T-helper 2 cell treated with Interferon-gamma antibody and Interleukin-4, amounts not matched to agents 5 μg/mL and 100 μg/mL, for 36 hours (primary cell): ENCODE results near the gene TRPV6.

ENCODE experiments used
- DNase-seq: peaks from one replicate; pipeline ENCODE4 v3.0.0; 2021; ENCODE audit warnings: low spot score
- H3K27ac Mint-ChIP-seq: one replicate; pipeline ENCODE4 v1.8.0; 2021; ENCODE audit warnings: mild to moderate bottlenecking, mixed read lengths
- H3K27me3 Mint-ChIP-seq: one replicate; pipeline ENCODE4 v1.8.0; 2021; ENCODE audit warnings: low read depth, mixed read lengths
- H3K36me3 Mint-ChIP-seq: one replicate; pipeline ENCODE4 v1.8.0; 2021; ENCODE audit warnings: low read depth, mixed read lengths
- H3K4me1 Mint-ChIP-seq: one replicate; pipeline ENCODE4 v1.8.0; 2021; ENCODE audit warnings: low read depth, mixed read lengths
- H3K4me3 Mint-ChIP-seq: one replicate; pipeline ENCODE4 v1.8.0; 2022; ENCODE audit warnings: mild to moderate bottlenecking, moderate library complexity, mixed read lengths
- H3K9me3 Mint-ChIP-seq: one replicate; pipeline ENCODE4 v1.8.0; 2021; ENCODE audit warnings: mixed read lengths

TRPV6 gene

DNA sequence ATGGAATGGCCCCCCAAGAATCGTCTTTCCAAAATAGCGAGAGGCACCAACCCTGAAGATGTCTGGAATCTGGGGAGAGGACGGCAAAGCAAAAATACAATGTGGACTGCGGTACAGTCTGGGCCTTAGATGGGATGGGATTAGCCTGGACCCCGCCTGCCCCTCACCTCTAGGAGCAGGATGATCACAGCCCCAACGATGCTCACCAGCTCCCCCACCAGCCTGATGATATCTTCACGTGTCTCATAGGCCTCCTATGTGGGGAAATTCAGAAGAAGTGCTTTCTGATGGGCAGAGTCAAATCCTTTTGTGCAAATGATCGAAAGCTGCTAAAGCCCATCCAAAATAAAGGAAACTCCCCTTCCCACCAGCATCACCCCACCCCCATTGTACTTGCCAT, 29.8 kb upstream of the TRPV6 start:
- no peaks in the 10 kb centered on the region for H3K4me1 Mint-ChIP-seq
- DNase-seq, result no peak
- no peaks in the 10 kb centered on the region for H3K9me3 Mint-ChIP-seq
- H3K36me3 Mint-ChIP-seq, result no peaks in the 10 kb centered on the region
- H3K4me3 Mint-ChIP-seq, result no peak overlapping the region
- no peak overlapping the region for H3K27ac Mint-ChIP-seq
- H3K27me3 Mint-ChIP-seq, result peaks cover 9% of the 10 kb centered on the region

DNA sequence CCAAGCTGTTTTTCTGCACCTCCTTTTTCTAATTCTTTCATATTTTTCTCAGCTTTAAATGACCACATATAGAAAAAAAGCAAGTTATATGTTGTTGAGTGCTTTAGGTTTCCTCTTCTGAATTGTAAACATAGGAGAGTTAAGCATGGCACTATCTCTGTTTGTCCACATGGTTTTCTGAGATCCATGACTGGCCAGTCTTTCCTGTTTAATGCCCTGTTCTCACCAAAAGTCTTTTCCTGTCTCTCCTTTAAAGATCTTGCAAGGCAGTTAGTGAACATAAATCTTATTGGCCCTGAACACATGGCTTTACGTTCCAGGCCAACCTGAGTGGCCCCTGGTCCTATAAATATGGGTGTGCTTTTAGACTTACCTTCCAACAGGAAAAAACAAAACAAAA, 28.6 kb upstream of the TRPV6 start:
- Mint-ChIP-seq H3K27me3 (peaks cover 11% of the 10 kb centered on the region), H3K27ac (no peak overlapping the region), H3K4me1 (no peaks in the 10 kb centered on the region), H3K4me3 (no peak overlapping the region), H3K9me3 (no peaks in the 10 kb centered on the region), H3K36me3 (no peaks in the 10 kb centered on the region)
- no peak for DNase-seq

DNA sequence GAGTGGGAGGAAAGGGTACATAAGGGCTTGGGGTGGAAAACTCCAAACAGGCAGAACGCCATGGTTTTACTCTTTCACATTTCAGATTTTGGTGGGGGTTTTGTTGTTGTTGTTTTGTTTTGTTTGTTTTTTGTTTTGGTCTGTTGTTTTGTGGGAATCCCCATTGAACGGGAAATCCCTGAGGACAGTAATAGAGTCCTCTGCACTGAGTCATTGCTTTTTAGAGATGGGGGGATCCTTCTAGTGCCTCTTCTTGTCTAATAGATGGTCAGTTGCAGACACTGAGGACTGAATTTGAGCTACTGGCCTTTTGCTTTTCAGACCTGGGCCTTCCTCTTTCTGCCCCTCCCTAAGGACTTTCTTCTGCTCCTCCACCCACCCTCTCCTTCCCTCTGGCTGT, 28.0 kb upstream of the TRPV6 start:
- Mint-ChIP-seq H3K36me3 (no peaks in the 10 kb centered on the region), H3K27me3 (peaks cover 8% of the 10 kb centered on the region), H3K4me1 (no peaks in the 10 kb centered on the region), H3K9me3 (no peaks in the 10 kb centered on the region), H3K27ac (no peak overlapping the region), H3K4me3 (no peak overlapping the region)
- no peak for DNase-seq

DNA sequence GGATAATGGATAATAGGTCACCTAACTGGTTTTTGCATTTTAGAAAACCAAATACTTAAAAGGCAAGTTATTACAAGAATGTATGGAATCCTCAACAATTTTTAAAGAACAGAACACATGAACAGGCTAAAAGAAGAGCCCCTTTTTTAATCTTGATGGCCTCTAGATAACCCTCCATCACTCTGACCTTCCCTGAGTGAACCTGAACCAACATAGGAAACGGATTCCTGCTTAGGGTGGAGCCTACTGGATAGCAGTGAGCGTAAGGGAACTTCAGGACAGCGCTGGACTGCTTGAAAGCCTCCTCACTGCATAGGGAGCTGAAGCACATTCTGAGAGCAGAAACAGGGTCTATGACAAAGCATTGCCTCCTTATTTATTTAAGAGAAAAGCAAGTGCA, 27.5 kb upstream of the TRPV6 start:
- Mint-ChIP-seq H3K9me3 (no peaks in the 10 kb centered on the region), H3K27me3 (peaks cover 5% of the 10 kb centered on the region), H3K4me3 (no peak overlapping the region), H3K4me1 (no peaks in the 10 kb centered on the region), H3K27ac (no peak overlapping the region), H3K36me3 (no peaks in the 10 kb centered on the region)
- no peak for DNase-seq

DNA sequence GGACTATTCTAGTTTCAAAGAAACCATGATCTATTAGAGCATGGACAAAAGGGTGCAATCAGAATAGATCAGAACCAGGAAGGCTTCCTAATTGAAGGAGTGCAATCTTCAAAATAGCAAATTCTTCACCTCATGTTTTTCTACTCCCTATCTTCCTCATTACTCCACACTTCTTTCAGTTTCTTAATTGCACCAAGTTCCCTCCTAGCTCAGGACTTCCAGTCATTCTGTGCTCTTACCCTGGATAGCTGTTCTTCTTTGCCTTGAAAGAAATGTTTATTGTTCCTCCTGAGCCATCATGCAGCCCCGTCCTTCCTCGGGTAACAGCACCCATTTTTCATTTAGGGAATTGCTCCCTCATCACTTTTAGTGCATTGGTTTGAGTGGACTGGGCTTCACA, 24.9 kb upstream of the TRPV6 start:
- Mint-ChIP-seq H3K27ac (no peak overlapping the region), H3K9me3 (no peaks in the 10 kb centered on the region), H3K36me3 (no peaks in the 10 kb centered on the region), H3K4me1 (no peaks in the 10 kb centered on the region), H3K4me3 (no peak overlapping the region), H3K27me3 (peaks cover 6% of the 10 kb centered on the region)
- no peak for DNase-seq

DNA sequence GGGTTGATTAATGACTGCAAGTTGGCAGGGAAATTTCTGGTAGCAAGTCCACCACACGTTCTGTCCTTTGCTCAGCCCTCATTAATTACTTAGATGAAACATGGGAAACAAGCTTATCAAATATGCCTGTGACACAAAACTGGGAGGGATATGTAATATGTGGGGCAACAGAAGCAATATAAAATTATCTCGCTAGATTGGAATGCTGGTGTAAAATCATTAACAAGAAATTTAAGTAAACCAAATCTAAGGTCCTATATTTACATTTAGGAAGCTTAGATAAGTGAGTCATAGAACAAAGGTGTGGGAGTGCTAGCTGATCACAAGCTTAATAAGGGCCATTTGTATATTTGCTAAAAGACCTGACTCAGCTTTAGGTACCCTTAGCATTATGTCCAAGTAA, 24.5 kb upstream of the TRPV6 start:
- no peaks in the 10 kb centered on the region for H3K4me1 Mint-ChIP-seq
- peaks cover 6% of the 10 kb centered on the region for H3K27me3 Mint-ChIP-seq
- no peaks in the 10 kb centered on the region for H3K9me3 Mint-ChIP-seq
- no peak overlapping the region for H3K4me3 Mint-ChIP-seq
- H3K27ac Mint-ChIP-seq, result no peak overlapping the region
- no peaks in the 10 kb centered on the region for H3K36me3 Mint-ChIP-seq
- DNase-seq, result no peak

DNA sequence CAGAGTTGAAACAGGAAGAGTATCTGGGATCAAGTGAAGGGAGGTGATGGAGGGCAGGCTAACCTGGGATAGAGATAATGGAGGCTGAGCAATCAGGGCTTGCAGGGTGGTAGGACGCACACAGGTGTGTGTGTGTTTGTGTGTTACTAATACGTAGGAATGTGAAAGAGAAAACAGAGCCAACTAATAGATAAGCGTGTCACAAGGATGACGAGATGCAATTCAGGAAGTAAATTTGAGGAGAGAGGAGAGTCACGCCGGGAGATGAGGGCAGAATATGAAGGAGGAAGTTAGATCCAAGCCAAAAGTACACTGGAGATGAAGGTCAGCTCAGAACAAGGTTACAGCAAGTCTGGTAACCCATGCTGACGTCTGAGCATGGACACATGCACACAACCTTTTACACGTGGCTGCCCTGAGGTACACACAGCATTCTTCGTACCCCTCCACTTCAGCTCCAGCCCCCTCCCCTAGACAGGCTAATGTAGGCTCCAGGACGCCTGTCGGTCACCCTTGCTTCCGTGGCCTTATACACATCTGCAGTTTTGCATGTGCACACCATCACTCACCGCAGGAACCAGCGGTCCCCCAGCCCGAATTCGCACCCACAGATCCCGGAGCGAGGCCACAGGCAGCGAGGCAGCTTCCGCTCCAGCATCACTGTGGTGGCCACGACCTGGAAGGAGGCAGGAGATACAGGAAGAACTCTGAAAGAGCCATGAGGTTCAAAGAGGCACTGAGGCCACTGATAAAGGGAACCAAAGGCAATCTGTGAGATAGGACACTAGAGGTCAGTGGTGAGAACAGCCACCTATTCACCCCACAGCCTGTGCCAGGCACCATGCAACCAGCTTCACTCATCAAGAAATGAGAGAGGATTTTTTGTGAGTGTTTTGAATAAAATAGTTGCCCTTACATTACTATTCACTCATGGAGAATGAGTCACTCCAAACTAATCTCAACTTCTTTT, 23.7 kb upstream of the TRPV6 start:
- Mint-ChIP-seq H3K27me3 (peaks cover 6% of the 10 kb centered on the region), H3K36me3 (no peaks in the 10 kb centered on the region), H3K9me3 (no peaks in the 10 kb centered on the region), H3K4me1 (no peaks in the 10 kb centered on the region), H3K4me3 (no peak overlapping the region), H3K27ac (no peak overlapping the region)
- no peak for DNase-seq

DNA sequence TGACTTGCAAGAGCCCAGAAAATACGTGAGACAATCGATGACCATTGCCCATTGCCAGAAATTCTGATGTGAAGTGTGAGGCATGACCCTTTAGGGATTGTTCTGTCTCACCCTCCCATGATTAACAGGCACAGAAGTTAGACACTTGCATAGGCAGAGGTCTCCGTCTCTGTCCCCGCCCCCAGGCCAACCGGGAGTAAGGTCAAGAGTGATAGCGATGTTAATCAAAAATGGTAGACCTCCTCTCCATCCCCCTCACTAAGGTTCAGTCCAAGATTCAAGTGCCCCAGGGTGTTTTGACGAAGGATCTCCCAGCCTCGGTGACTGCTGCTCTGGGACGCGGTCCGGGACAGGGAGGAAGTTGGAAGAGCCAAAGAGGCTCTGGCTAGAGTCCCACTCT, 22.7 kb upstream of the TRPV6 start:
- no peak for DNase-seq
- peaks cover 6% of the 10 kb centered on the region for H3K27me3 Mint-ChIP-seq
- H3K4me3 Mint-ChIP-seq, result no peak overlapping the region
- no peaks in the 10 kb centered on the region for H3K36me3 Mint-ChIP-seq
- H3K27ac Mint-ChIP-seq, result no peak overlapping the region
- no peaks in the 10 kb centered on the region for H3K4me1 Mint-ChIP-seq
- no peaks in the 10 kb centered on the region for H3K9me3 Mint-ChIP-seq

DNA sequence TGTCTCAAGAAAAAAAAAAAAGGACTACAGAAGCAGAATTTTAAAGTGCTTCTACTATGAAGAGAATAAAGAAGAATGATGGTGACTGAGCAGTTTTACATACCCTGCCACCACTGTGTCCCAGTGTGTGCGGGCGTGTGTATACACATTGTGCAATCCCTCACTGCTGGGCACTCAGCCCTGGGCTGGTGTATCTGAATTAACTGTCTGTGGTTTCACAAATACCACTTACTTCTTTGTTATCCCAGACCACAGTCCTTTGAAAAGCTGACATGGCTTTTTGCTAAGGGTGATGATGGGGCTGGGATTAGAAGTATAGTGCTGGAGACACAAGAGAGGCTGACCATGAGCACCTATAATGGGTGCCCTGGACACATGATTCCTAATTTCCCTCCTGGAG, 21.1 kb upstream of the TRPV6 start:
- H3K4me1 Mint-ChIP-seq, result no peaks in the 10 kb centered on the region
- H3K9me3 Mint-ChIP-seq, result no peaks in the 10 kb centered on the region
- H3K36me3 Mint-ChIP-seq, result no peaks in the 10 kb centered on the region
- no peak overlapping the region for H3K4me3 Mint-ChIP-seq
- H3K27me3 Mint-ChIP-seq, result peaks cover 14% of the 10 kb centered on the region
- no peak overlapping the region for H3K27ac Mint-ChIP-seq
- no peak for DNase-seq

DNA sequence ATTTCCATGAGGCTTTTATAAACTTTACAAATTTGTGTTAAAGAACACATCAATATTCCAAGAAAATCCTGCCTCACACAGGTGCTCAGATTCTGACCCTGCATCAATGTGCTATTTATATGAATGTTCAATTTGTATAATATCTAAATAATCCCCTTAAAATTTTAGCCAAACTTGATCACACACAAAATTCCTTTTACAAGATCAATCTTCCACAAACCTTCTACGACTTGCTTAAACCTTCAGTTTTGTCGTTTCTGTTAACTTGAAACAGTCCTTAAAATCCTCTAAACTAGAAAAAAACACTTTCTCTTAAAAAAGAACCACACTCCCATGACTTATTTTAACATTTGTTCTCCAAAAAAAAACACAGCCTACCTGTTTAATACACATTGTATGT, 20.2 kb upstream of the TRPV6 start:
- no peak for DNase-seq
- Mint-ChIP-seq H3K4me1 (no peaks in the 10 kb centered on the region), H3K27me3 (peaks cover 14% of the 10 kb centered on the region), H3K9me3 (no peaks in the 10 kb centered on the region), H3K36me3 (no peaks in the 10 kb centered on the region), H3K4me3 (no peak overlapping the region), H3K27ac (no peak overlapping the region)

DNA sequence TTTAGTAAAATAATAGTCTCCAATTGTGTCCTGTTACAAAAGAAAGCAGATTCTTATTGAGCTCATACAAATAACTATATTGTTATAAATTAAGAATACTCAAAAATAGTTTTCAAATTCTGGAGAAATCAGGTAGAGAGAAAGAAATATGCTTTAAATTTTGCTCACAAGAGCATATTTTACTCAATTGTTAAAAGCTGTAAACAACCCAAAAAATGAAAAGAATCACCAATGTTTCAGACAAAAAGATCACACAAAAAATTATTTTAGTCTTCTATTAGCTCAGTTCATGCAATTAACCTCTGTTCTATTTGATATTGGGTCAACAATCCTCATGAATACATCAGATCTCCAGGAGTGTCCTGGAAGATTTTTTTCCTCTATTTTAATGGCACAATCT, 18.6 kb upstream of the TRPV6 start:
- Mint-ChIP-seq H3K4me1 (no peaks in the 10 kb centered on the region), H3K4me3 (no peak overlapping the region), H3K9me3 (no peaks in the 10 kb centered on the region), H3K27me3 (peaks cover 15% of the 10 kb centered on the region), H3K36me3 (no peaks in the 10 kb centered on the region), H3K27ac (no peak overlapping the region)
- no peak for DNase-seq

DNA sequence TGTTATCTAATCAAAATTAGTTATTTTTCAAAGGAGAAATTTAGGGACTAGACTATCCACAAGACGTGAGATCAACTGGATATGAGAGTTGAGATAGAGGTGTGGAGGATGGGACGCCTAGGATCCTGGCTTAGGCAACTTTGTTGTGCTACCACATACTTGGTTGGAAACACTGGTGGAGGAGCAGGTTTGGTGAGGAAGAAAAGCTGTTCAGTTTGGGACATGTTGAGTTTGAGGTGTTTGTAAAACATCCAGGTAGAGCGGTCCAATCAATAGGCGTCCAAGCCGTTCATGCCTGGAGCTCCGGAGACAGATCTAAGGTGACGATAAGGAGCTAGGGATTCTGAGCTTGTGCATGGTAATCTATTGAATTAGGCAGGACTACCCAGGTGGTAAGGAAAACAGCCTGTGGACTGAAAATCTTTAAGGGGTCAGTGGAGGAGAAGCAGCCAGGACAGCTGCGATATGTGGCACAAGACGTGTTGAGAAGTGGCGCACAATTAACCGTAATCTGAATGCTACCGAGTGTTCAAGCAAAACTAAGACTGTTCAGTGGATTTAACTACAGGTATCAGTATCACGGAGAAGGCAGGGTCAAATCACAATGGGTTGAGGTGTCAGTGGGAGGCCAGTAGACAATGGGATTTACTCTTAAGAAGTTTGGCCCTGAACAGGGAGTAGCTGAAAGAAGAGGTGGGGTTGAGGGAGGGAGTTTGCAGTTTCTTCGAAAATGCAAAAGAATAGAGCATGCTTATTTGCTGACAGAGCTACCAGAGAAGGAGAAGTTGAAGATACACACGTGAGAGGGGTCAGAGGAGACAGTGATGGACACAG, 16.1 kb upstream of the TRPV6 start:
- H3K4me3 Mint-ChIP-seq, result no peak overlapping the region
- H3K27ac Mint-ChIP-seq, result no peak overlapping the region
- H3K4me1 Mint-ChIP-seq, result no peaks in the 10 kb centered on the region
- H3K9me3 Mint-ChIP-seq, result no peaks in the 10 kb centered on the region
- DNase-seq, result no peak
- H3K27me3 Mint-ChIP-seq, result peaks cover 14% of the 10 kb centered on the region
- no peaks in the 10 kb centered on the region for H3K36me3 Mint-ChIP-seq

DNA sequence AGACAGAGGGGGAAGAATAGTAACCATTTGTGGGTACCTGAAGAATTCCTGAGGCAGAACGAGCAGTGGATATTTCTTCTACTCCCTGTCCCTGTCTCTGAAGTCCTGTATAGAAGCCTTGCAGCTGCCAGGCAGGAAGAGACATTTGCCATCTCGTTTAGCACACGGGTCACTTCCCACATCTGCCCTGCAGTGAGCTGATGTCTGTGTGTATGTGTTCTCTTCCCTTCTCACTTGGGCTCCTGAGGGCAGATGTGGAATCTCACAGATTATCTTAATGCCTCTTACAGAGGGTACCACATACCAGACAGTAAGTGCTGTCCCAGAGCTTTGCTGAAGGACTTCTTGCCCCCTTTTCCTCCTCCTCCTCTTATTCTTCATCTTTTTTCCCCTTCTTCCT, 14.1 kb upstream of the TRPV6 start:
- Mint-ChIP-seq H3K9me3 (no peaks in the 10 kb centered on the region), H3K4me3 (no peak overlapping the region), H3K4me1 (no peaks in the 10 kb centered on the region), H3K36me3 (no peaks in the 10 kb centered on the region), H3K27me3 (peaks cover 20% of the 10 kb centered on the region), H3K27ac (no peak overlapping the region)
- no peak for DNase-seq

DNA sequence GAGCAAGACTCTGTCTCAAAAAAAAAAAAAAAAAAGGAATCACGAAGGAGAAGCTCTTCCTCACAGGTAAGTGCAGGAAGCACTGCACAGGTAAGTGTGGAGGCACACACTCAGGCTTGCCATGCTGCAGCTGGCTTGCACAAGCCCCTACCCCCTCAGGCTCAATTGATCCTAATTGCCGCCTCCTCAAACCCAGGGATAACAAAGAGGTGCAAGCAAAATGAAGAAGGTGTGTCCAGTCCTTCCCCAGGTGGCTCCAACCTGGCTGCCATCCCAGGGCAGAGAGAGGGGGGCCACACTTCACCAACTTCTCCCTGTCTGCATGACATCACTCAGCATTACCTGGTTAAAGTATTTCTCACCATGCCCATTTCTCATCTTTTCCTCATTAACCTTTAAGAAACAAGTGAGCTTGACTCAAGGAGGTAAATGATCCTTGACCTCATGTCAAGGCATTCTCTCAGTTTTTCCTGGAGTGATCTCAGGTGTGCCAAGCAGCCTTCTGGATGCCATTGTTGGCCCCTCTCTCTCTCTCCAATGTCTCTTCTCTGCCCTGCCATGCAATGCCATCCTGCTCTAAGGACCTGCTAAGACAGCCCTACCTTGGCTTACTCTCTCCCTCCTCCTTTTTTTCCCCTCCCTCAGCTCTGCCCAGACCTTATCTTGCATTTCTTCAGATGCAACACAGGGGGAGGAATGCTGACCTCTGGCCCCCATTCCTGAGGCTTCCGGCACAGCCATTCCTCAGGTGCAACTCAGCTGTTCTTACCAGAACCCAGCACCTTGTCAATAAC, 13.0 kb upstream of the TRPV6 start:
- H3K4me3 Mint-ChIP-seq, result no peak overlapping the region
- no peaks in the 10 kb centered on the region for H3K4me1 Mint-ChIP-seq
- no peaks in the 10 kb centered on the region for H3K9me3 Mint-ChIP-seq
- no peak overlapping the region for H3K27ac Mint-ChIP-seq
- no peak for DNase-seq
- H3K27me3 Mint-ChIP-seq, result peaks cover 20% of the 10 kb centered on the region
- H3K36me3 Mint-ChIP-seq, result no peaks in the 10 kb centered on the region
